Hair follicular keratinocyte (primary cell): ENCODE measurements around the gene UNC80. TPM values are rescaled to one million over a fixed set of nuclear protein-coding genes. Genes with fewer than 3 reads are reported as not detected.

Experiments used
- total RNA-seq: library from RNA; depleted of rRNA; stranded (reverse); fragments of >200 nt; gene quantifications from 2 replicates; pipeline ENCODE4 v1.2.3, GENCODE V29; 2015

The UNC80 gene
- under 0.01 TPM in 1 of 2 replicates, not detected in the other for total RNA-seq

GRCh38 chr2:209771474-209772289, at the start of gene UNC80:
Gene UNC80 (plus strand): TSS chr2:209771832. CDS start chr2:209772073, 241 bp downstream.

GRCh38 chr2:210002158-210003157, 230.8 kb downstream of the UNC80 start, which contains the start of gene RPE:
Gene RPE (plus strand): TSS chr2:210002638. CDS start chr2:210002662, 24 bp downstream.

Other genes starting within 250 kb of the UNC80 start
- gene RPE, start 230.8 kb downstream of the UNC80 start, total RNA-seq = 66.0 and 118 TPM in 2 replicates